Daoy (cell line): ENCODE results near the gene ZNF512. TPM values are rescaled to one million over a fixed set of nuclear protein-coding genes. Genes with fewer than 3 reads are reported as not detected.

Experiments
- total RNA-seq: library from RNA; depleted of rRNA; stranded (reverse); fragments of >200 nt; shearing (Covaris generic); gene quantifications from 2 replicates; pipeline ENCODE4 v1.2.3, GENCODE V29; 2014; rRNA removed

The ZNF512 gene
- total RNA-seq, 1 experiment from 2014 or later: 35.5 TPM

Other genes starting within 250 kb of the ZNF512 start
- gene GTF3C2, start 226.3 kb upstream of the ZNF512 start, total RNA-seq: 36.6 and 49.1 TPM in 2 replicates
- 40.3 and 49.1 TPM in 2 replicates for gene EIF2B4, start 212.7 kb upstream of the ZNF512 start, total RNA-seq
- gene SNX17, start 212.4 kb upstream of the ZNF512 start, total RNA-seq: 107 and 126 TPM in 2 replicates
- 4.0 and 5.5 TPM in 2 replicates for gene ZNF513, start 202.3 kb upstream of the ZNF512 start, total RNA-seq
- gene PPM1G, start 173.5 kb upstream of the ZNF512 start, total RNA-seq: 197 and 212 TPM in 2 replicates
- 126 and 134 TPM in 2 replicates for gene NRBP1, start 154.4 kb upstream of the ZNF512 start, total RNA-seq
- not detected in 2 replicates for gene KRTCAP3, start 140.7 kb upstream of the ZNF512 start, total RNA-seq
- gene IFT172, start 93.3 kb upstream of the ZNF512 start, total RNA-seq: 21.1 and 30.1 TPM in 2 replicates
- 1.9 and 3.7 TPM in 2 replicates for gene FNDC4, start 87.8 kb upstream of the ZNF512 start, total RNA-seq
- gene GCKR, start 86.2 kb upstream of the ZNF512 start, total RNA-seq: 0.29 and 0.30 TPM in 2 replicates
- gene CCDC121, start 46.0 kb downstream of the ZNF512 start, total RNA-seq: 0.74 and 1.5 TPM in 2 replicates
- gene GPN1, start 46.0 kb downstream of the ZNF512 start, total RNA-seq: 64.6 and 71.0 TPM in 2 replicates
- 19.3 and 21.6 TPM in 2 replicates for gene SUPT7L, start 80.6 kb downstream of the ZNF512 start, total RNA-seq
- 46.3 and 51.6 TPM in 2 replicates for gene SLC4A1AP, start 80.8 kb downstream of the ZNF512 start, total RNA-seq
- 175 and 232 TPM in 2 replicates for gene MRPL33, start 188.7 kb downstream of the ZNF512 start, total RNA-seq